Measurements from ENCODE around the gene SEMA6A. TPM values are rescaled to one million over a fixed set of nuclear protein-coding genes. Genes with fewer than 3 reads are reported as not detected.

SEMA6A gene
- total RNA-seq, 1 experiment from 2014 or later, result not detected

DNA sequence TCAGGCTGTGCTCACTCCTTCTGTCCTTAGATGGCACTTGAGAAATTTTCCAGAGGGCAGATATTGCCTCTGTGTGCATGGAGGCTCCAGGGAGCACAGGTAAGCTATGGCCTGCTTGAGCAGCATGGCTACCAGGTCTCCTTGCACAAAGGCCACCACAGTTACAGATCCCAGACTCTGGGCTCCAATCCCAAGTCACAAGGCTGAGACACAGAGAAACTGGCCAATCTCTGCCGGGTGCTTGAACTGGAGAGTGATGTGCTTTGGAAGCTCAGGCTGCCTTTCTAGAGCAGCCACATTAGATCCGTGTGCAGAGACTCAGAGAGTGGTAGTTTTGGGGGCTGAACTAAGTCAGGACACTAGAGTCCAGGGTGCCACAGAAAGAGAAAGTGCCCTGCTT is 145.7 kb downstream of the SEMA6A start:
- CTCF ChIA-PET, result no interaction called here

GRCh38 chr5:116428413-116428812 is 146.2 kb downstream of the SEMA6A start:
- Histone ChIP-seq H3K79me2 (ENCODE audit: low read length) (no peaks in the 10 kb centered on the region), H3K9me3 (ENCODE audit: low read length) (no peaks in the 10 kb centered on the region), H3K9me2 (replicated peaks; ENCODE audit: low read length) (no peaks in the 10 kb centered on the region), H3F3A (ENCODE audit: low read length, unreplicated experiment) (no peaks in the 10 kb centered on the region), H3K4me3 (ENCODE audit: low read length) (no peak overlapping the region), H2AFZ (ENCODE audit: low read length) (no peak overlapping the region), H3K36me3 (ENCODE audit: low read depth, low read length) (no peaks in the 10 kb centered on the region), H4K20me1 (ENCODE audit: low read length) (no peaks in the 10 kb centered on the region), H3K27me3 (ENCODE audit: low read length) (no peaks in the 10 kb centered on the region), H3K4me2 (ENCODE audit: low read length) (no peak overlapping the region), H3K4me1 (ENCODE audit: insufficient read depth, low read length) (no peaks in the 10 kb centered on the region), H3K27ac (ENCODE audit: low read length) (no peak overlapping the region), H3K9ac (ENCODE audit: low read length) (no peak overlapping the region)
- ATAC-seq (no peak), DNase-seq (no peak)
- POLR2A ChIA-PET (ENCODE audit: unreplicated experiment), result no interaction called here
- CTCF ChIA-PET, result no interaction called here
- intact Hi-C loops (cut with micrococcal nuclease), result no loop called here
- BruUV-seq (replicated peaks), result no TSS peak
- TF ChIP-seq EZH2 (IDR thresholded peaks at IDR 0.05; ENCODE audit: low read length, unreplicated experiment) (no peak), EZH2phosphoT487 (IDR thresholded peaks at IDR 0.05; ENCODE audit: borderline replicate concordance, low read length) (no peak)
- TF ChIP-seq, protein P1, sequence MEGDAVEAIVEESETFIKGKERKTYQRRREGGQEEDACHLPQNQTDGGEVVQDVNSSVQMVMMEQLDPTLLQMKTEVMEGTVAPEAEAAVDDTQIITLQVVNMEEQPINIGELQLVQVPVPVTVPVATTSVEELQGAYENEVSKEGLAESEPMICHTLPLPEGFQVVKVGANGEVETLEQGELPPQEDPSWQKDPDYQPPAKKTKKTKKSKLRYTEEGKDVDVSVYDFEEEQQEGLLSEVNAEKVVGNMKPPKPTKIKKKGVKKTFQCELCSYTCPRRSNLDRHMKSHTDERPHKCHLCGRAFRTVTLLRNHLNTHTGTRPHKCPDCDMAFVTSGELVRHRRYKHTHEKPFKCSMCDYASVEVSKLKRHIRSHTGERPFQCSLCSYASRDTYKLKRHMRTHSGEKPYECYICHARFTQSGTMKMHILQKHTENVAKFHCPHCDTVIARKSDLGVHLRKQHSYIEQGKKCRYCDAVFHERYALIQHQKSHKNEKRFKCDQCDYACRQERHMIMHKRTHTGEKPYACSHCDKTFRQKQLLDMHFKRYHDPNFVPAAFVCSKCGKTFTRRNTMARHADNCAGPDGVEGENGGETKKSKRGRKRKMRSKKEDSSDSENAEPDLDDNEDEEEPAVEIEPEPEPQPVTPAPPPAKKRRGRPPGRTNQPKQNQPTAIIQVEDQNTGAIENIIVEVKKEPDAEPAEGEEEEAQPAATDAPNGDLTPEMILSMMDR (conservative IDR thresholded peaks at IDR 0.05; ENCODE audit: low read depth, low read length), result no peak

More for the DNA sequence above, 145.7 kb downstream of the SEMA6A start:
- no peaks in the 10 kb centered on the region for H3K4me1 ChIP-seq (ENCODE audit: insufficient read depth, low read length)
- POLR2A ChIA-PET (ENCODE audit: unreplicated experiment), result no interaction called here
- ATAC-seq (no peak), DNase-seq (no peak)
- H3K9me2 ChIP-seq (replicated peaks; ENCODE audit: low read length), result no peaks in the 10 kb centered on the region
- no peak overlapping the region for H3K4me3 ChIP-seq (ENCODE audit: low read length)
- no TSS peak for BruUV-seq (replicated peaks)
- H3F3A ChIP-seq (ENCODE audit: low read length, unreplicated experiment), result no peaks in the 10 kb centered on the region
- H3K79me2 ChIP-seq (ENCODE audit: low read length), result no peaks in the 10 kb centered on the region
- no peak overlapping the region for H3K27ac ChIP-seq (ENCODE audit: low read length)
- H3K9me3 ChIP-seq (ENCODE audit: low read length), result no peaks in the 10 kb centered on the region
- intact Hi-C loops (cut with micrococcal nuclease), result no loop called here
- H3K36me3 ChIP-seq (ENCODE audit: low read depth, low read length), result no peaks in the 10 kb centered on the region
- no peaks in the 10 kb centered on the region for H4K20me1 ChIP-seq (ENCODE audit: low read length)
- TF ChIP-seq, protein P1 (conservative IDR thresholded peaks at IDR 0.05; ENCODE audit: low read depth, low read length), result no peak
- no peak for TF ChIP-seq EZH2phosphoT487 (IDR thresholded peaks at IDR 0.05; ENCODE audit: borderline replicate concordance, low read length)
- no peak for TF ChIP-seq EZH2 (IDR thresholded peaks at IDR 0.05; ENCODE audit: low read length, unreplicated experiment)
- no peak overlapping the region for H3K4me2 ChIP-seq (ENCODE audit: low read length)
- no peak overlapping the region for H3K9ac ChIP-seq (ENCODE audit: low read length)
- no peak overlapping the region for H2AFZ ChIP-seq (ENCODE audit: low read length)
- no peaks in the 10 kb centered on the region for H3K27me3 ChIP-seq (ENCODE audit: low read length)

DNA sequence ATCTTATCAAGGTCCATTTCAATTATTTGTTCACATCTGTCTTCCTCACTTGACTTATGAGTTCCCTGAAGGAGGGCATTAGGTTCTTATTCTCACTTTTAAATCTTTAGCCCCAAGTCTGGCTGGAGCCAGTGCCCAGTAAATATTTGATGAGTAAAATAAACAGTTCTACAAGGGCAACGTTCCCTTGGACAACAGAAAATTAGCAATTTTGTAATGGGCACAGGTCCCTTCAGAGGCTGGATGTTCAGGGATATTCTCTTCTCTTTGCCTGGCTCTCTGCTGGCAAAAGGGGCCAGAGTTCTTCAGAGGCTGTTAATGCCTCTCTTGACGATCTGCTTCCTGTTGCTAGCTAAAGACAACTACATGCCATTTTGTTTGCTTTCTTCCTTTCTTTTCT is 149.7 kb downstream of the SEMA6A start:
- no peaks in the 10 kb centered on the region for H3K79me2 ChIP-seq (ENCODE audit: low read length)
- TF ChIP-seq EZH2phosphoT487 (IDR thresholded peaks at IDR 0.05; ENCODE audit: borderline replicate concordance, low read length) (no peak), EZH2 (IDR thresholded peaks at IDR 0.05; ENCODE audit: low read length, unreplicated experiment) (no peak)
- TF ChIP-seq, protein P1 (conservative IDR thresholded peaks at IDR 0.05; ENCODE audit: low read depth, low read length), result no peak
- H3K27me3 ChIP-seq (ENCODE audit: low read length), result no peaks in the 10 kb centered on the region
- no peak overlapping the region for H3K4me3 ChIP-seq (ENCODE audit: low read length)
- POLR2A ChIA-PET (ENCODE audit: unreplicated experiment), result no interaction called here
- DNase-seq (no peak), ATAC-seq (no peak)
- CTCF ChIA-PET, result no interaction called here
- no peaks in the 10 kb centered on the region for H3K9me2 ChIP-seq (replicated peaks; ENCODE audit: low read length)
- no TSS peak for BruUV-seq (replicated peaks)
- no peaks in the 10 kb centered on the region for H3F3A ChIP-seq (ENCODE audit: low read length, unreplicated experiment)
- no peak overlapping the region for H3K9ac ChIP-seq (ENCODE audit: low read length)
- H3K36me3 ChIP-seq (ENCODE audit: low read depth, low read length), result no peaks in the 10 kb centered on the region
- no peaks in the 10 kb centered on the region for H4K20me1 ChIP-seq (ENCODE audit: low read length)
- intact Hi-C loops (cut with micrococcal nuclease), result no loop called here
- H2AFZ ChIP-seq (ENCODE audit: low read length), result no peak overlapping the region
- H3K4me2 ChIP-seq (ENCODE audit: low read length), result no peak overlapping the region
- no peak overlapping the region for H3K27ac ChIP-seq (ENCODE audit: low read length)
- H3K4me1 ChIP-seq (ENCODE audit: insufficient read depth, low read length), result no peaks in the 10 kb centered on the region
- H3K9me3 ChIP-seq (ENCODE audit: low read length), result no peaks in the 10 kb centered on the region

Measured in PC-3 (cell line).